Measurements from ENCODE around the gene FAM118A.
"Not testable (repeated sequence)": the region's sequence is repeated elsewhere in the genome, so short reads cannot be mapped to it uniquely, and the experiment has no call there.

The FAM118A gene

GRCh38 chr22:45284705-45285262 is 24.9 kb upstream of the FAM118A start, which contains the start of gene UPK3A:
Gene UPK3A (plus strand): TSS chr22:45284949. CDS start chr22:45285014, 65 bp downstream.
- DNase-seq: peak; percentile 57 to 70

GRCh38 chr22:45285263-45286058 is 24.3 kb upstream of the FAM118A start:
- DNase-seq: no peak

- no peak for DNase-seq
Measured at GRCh38 chr22:45286854-45287551, 22.7 kb upstream of the FAM118A start.

GRCh38 chr22:45290410-45290936 is 19.3 kb upstream of the FAM118A start:
- DNase-seq: no peak

- DNase-seq: peak; percentile 35 to 44
Measured at GRCh38 chr22:45291061-45291930, 18.4 kb upstream of the FAM118A start.

- no peak for DNase-seq
Measured at GRCh38 chr22:45291931-45292290, 17.8 kb upstream of the FAM118A start.

GRCh38 chr22:45292731-45293442 is 16.8 kb upstream of the FAM118A start:
- no peak for DNase-seq

GRCh38 chr22:45294030-45294429 is 15.7 kb upstream of the FAM118A start:
- no peak for DNase-seq

- DNase-seq: not testable (repeated sequence)
Measured at GRCh38 chr22:45295004-45295403, 14.7 kb upstream of the FAM118A start.

GRCh38 chr22:45295492-45295891 is 14.2 kb upstream of the FAM118A start:
- DNase-seq: no peak

GRCh38 chr22:45296628-45297297 is 13.0 kb upstream of the FAM118A start:
- DNase-seq: peak; percentile 51 to 64

- DNase-seq: no peak
Measured at GRCh38 chr22:45298934-45299505, 10.7 kb upstream of the FAM118A start.

- no peak for DNase-seq
Measured at GRCh38 chr22:45302751-45303150, 7.0 kb upstream of the FAM118A start.

GRCh38 chr22:45303181-45303580 is 6.6 kb upstream of the FAM118A start:
- no peak for DNase-seq

GRCh38 chr22:45304971-45305370 is 4.8 kb upstream of the FAM118A start:
- DNase-seq: no peak

GRCh38 chr22:45305456-45306075 is 4.2 kb upstream of the FAM118A start:
- DNase-seq: no peak

- no peak for DNase-seq
Measured at GRCh38 chr22:45306139-45306538, 3.6 kb upstream of the FAM118A start.

GRCh38 chr22:45308391-45308956 is 1.3 kb upstream of the FAM118A start:
- no peak for DNase-seq

- DNase-seq: peak in 1 of 2 donors; percentile 28
Measured at GRCh38 chr22:45308957-45309421, 745 bp upstream of the FAM118A start.
